Measurements from ENCODE around the gene NT5M. TPM values are rescaled to one million over a fixed set of nuclear protein-coding genes. Genes with fewer than 3 reads are reported as not detected.

Gene NT5M
- total RNA-seq, 4 donors from 2014 or later = 0.68 to 4.2 (median 1.7) TPM; not detected in 1

DNA sequence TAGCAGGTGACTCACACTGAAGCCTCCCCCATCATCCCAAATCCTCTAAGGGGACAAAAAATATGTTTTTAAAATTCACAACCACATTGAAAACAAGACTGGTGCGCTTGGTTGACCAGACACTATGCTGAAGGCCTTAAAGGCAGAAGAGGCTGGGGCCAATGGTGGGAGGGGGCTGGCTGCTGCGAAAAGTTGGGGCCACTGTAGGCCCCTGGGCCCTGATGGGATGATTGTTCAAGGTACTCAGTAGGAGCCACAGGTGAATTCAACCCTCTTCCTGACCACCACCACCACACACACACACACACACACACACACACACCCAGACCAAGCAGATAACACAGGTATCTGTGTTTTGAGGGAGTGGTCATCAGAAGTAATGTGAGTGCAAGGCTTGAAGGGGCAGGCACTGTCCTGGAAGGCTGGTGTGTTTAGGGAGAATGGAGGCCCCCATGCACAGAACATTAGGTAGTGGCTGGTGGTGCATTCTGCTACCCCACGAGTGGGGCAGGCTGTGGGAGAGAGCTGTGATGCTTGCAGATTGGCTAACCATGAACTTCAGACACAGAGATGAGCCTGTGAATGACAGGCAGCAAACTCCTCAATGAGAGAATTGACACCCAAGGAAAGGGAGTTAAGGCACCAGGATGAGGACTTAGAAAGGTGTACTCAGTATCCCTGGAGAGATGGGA is 55.0 kb downstream of the NT5M start:
- Histone ChIP-seq H3K4me1 (peaks cover 0 to 4% (median 0%) of the 10 kb centered on the region in 4 donors), H3K9me3 (no peaks in the 10 kb centered on the region), H3K36me3 (no peaks in the 10 kb centered on the region), H3K27me3 (no peaks in the 10 kb centered on the region), H3K27ac (no peak overlapping the region), H3K4me3 (no peak overlapping the region)
- in situ Hi-C loops (cut with MboI; ENCODE audit: low pct_ligation_motif_present in 1 of 4, low pct_unique_long_range_greater_than_20kb in 1 of 4, low sequenced_read_pairs in 3 of 4) (loop anchor here (5.0 to 10.0 kb wide), 4 partner anchors 147 to 287 kb away; no protein-coding TSS in a partner anchor), intact Hi-C loops (cut with DNase I; ENCODE audit: low total_unique reads) (no loop called here)
- DNase-seq = no peak
- no peak for TF ChIP-seq POLR2A (IDR thresholded peaks at IDR 0.05)
- no peak for TF ChIP-seq POLR2AphosphoS5 (IDR thresholded peaks at IDR 0.05)
- no peak for TF ChIP-seq EP300 (IDR thresholded peaks at IDR 0.05; ENCODE audit: low read depth)
- TF ChIP-seq, protein P1, sequence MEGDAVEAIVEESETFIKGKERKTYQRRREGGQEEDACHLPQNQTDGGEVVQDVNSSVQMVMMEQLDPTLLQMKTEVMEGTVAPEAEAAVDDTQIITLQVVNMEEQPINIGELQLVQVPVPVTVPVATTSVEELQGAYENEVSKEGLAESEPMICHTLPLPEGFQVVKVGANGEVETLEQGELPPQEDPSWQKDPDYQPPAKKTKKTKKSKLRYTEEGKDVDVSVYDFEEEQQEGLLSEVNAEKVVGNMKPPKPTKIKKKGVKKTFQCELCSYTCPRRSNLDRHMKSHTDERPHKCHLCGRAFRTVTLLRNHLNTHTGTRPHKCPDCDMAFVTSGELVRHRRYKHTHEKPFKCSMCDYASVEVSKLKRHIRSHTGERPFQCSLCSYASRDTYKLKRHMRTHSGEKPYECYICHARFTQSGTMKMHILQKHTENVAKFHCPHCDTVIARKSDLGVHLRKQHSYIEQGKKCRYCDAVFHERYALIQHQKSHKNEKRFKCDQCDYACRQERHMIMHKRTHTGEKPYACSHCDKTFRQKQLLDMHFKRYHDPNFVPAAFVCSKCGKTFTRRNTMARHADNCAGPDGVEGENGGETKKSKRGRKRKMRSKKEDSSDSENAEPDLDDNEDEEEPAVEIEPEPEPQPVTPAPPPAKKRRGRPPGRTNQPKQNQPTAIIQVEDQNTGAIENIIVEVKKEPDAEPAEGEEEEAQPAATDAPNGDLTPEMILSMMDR (IDR thresholded peaks at IDR 0.05) = no peak
- WGBS, 2 donors (ENCODE audit: low coverage in 1 of 2) = 77 to 100% methylated on average over 1 to 3 of the region's 3 CpGs

DNA sequence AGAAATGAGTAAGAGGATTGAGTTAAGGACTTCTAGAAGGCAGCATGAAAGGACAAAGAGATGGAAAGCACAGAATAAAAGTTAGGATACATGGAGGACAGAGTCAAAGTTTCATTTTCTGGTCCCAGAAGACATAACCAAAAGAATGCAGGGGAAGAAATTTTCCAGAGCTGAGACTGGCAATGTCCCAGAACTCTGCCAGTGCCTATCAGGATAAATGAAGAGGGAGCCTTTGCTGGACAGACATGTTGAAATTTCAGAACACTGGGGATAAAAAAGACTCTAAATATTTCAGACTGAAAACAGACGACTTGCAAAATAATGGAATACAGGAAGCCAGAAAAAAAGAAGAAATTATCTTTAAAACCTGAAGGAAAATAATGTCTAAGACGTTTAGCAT is 55.7 kb downstream of the NT5M start:
- Histone ChIP-seq H3K27me3 (no peaks in the 10 kb centered on the region), H3K27ac (no peak overlapping the region), H3K9me3 (no peaks in the 10 kb centered on the region), H3K4me3 (no peak overlapping the region), H3K36me3 (no peaks in the 10 kb centered on the region), H3K4me1 (peaks cover 0 to 6% (median 0%) of the 10 kb centered on the region in 4 donors)
- intact Hi-C loops (cut with DNase I; ENCODE audit: low total_unique reads) = no loop called here
- no peak for TF ChIP-seq EP300 (IDR thresholded peaks at IDR 0.05; ENCODE audit: low read depth)
- no peak for TF ChIP-seq POLR2AphosphoS5 (IDR thresholded peaks at IDR 0.05)
- TF ChIP-seq, protein P1 (IDR thresholded peaks at IDR 0.05) = no peak
- no peak for TF ChIP-seq POLR2A (IDR thresholded peaks at IDR 0.05)
- WGBS, 2 donors (ENCODE audit: low coverage in 1 of 2) = 59 to 68% methylated on average over 2 of the region's 2 CpGs
- in situ Hi-C loops (cut with MboI; ENCODE audit: low pct_ligation_motif_present in 1 of 4, low pct_unique_long_range_greater_than_20kb in 1 of 4, low sequenced_read_pairs in 3 of 4) = loop anchor here (5.0 to 10.0 kb wide), 4 partner anchors 146 to 286 kb away; no protein-coding TSS in a partner anchor
- no peak for DNase-seq

DNA sequence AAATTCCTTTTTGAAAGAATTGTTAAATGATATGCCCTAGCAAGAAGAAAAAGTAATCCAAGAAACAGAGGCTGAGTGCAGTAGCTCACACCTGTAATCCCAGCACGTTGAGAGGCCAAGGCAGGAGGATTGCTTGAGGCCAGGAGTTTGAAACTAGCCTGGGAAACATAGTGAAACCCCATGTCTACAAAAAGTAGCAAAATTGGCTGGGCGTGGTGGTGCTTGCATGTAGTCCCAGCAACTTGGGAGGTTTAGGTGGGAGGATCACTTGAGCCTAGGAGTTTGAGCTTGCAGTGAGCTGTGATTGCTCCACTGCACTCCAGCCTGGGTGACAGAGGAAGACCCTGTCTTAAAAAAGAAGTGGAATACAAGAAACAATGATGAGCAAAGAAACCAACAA is 56.1 kb downstream of the NT5M start:
- Histone ChIP-seq H3K9me3 (no peaks in the 10 kb centered on the region), H3K27me3 (no peaks in the 10 kb centered on the region), H3K36me3 (no peaks in the 10 kb centered on the region), H3K4me1 (peaks cover 0 to 9% (median 0%) of the 10 kb centered on the region in 4 donors), H3K27ac (no peak overlapping the region), H3K4me3 (no peak overlapping the region)
- TF ChIP-seq POLR2AphosphoS5 (IDR thresholded peaks at IDR 0.05) = no peak
- no peak for TF ChIP-seq EP300 (IDR thresholded peaks at IDR 0.05; ENCODE audit: low read depth)
- no peak for TF ChIP-seq POLR2A (IDR thresholded peaks at IDR 0.05)
- TF ChIP-seq, protein P1 (IDR thresholded peaks at IDR 0.05) = no peak
- in situ Hi-C loops (cut with MboI; ENCODE audit: low pct_ligation_motif_present in 1 of 4, low pct_unique_long_range_greater_than_20kb in 1 of 4, low sequenced_read_pairs in 3 of 4) (loop anchor here (5.0 to 10.0 kb wide), 4 partner anchors 146 to 286 kb away; no protein-coding TSS in a partner anchor), intact Hi-C loops (cut with DNase I; ENCODE audit: low total_unique reads) (no loop called here)
- WGBS, 2 donors (ENCODE audit: low coverage in 1 of 2) = 79 to 85% methylated on average over 2 of the region's 2 CpGs
- no peak for DNase-seq

DNA sequence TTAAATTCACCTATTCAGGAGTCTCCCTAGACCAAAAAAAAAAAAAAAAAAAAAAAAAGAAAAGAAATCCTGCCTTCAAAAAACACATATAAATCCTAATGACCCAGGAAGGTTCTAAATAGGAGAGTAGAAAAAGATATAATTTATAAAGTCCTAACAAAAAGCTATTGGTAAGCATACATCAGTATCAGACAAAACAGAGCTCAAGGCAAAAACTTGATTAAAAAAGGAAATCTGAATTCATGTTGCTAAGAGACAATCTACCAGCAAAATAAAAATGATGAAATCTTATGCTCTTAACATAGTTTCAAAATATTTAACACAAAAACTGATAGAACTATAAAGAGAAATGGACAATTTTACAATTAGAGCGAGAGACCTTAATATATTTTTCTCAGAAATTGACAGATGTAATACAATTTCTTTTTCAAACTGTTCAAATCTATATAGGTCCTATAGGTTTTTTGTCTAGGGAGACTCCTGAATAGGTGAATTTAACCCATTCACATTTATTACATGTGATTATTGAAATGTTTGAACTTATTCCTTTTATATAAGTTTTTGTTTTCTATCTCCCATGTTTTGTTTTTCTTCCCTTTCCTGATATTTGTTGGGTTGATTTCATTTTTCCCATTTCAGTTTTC is 57.0 kb downstream of the NT5M start:
- no peak overlapping the region for H3K27ac ChIP-seq
- TF ChIP-seq, protein P1 (IDR thresholded peaks at IDR 0.05) = no peak
- TF ChIP-seq POLR2A (IDR thresholded peaks at IDR 0.05) (no peak), EP300 (IDR thresholded peaks at IDR 0.05; ENCODE audit: low read depth) (no peak), POLR2AphosphoS5 (IDR thresholded peaks at IDR 0.05) (no peak)
- intact Hi-C loops (cut with DNase I; ENCODE audit: low total_unique reads) (no loop called here), in situ Hi-C loops (cut with MboI; ENCODE audit: low pct_ligation_motif_present in 1 of 4, low pct_unique_long_range_greater_than_20kb in 1 of 4, low sequenced_read_pairs in 3 of 4) (no loop called here)
- no peak for DNase-seq
- no peaks in the 10 kb centered on the region for H3K9me3 ChIP-seq
- H3K27me3 ChIP-seq = no peaks in the 10 kb centered on the region
- H3K4me1 ChIP-seq = peaks cover 0 to 6% (median 0%) of the 10 kb centered on the region in 4 donors
- no peak overlapping the region for H3K4me3 ChIP-seq
- no peaks in the 10 kb centered on the region for H3K36me3 ChIP-seq
- WGBS, 2 donors (ENCODE audit: low coverage in 1 of 2) = 74 to 78% methylated on average over 1 of the region's 1 CpG

All from transverse colon (tissue), 4 donors.